Astrocyte of the hippocampus (primary cell): Measurements from ENCODE around the gene RPTOR.
A peak's percentile ranks its signal among the peaks of the same experiment; 100 is the strongest.

ENCODE experiments used
- DNase-seq: peaks from one replicate; pipeline ENCODE4 v3.0.0; 2011; ENCODE audit warnings: low read depth, low spot score

Gene RPTOR

GRCh38 chr17:80716986-80717719 lies 172.5 kb downstream of the RPTOR start:
- DNase-seq = no peak

DNA sequence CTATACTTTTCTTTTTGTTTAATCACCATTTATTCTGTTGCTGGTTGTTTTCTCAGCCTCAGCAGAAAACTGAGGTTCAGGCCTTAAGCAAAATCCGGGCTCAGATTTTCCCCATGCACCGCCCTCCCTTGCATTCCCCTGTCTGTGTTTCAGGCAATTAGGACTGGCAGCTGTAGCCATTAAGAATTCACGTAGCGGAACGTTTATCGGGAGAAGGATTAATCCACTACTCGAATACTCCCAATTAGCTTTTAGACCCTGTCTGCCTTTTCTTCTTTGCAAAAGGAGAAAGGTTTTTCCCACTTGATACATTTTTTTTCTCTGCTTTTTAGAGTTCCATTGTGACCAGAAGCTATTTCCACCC lies 173.1 kb downstream of the RPTOR start:
- no peak for DNase-seq

GRCh38 chr17:80718428-80718827 lies 173.8 kb downstream of the RPTOR start:
- DNase-seq = no peak

GRCh38 chr17:80719449-80719848 lies 174.8 kb downstream of the RPTOR start:
- no peak for DNase-seq

- peak; percentile 39 for DNase-seq
These were observed 176.3 kb downstream of the RPTOR start for GRCh38 chr17:80720610-80721577.

DNA sequence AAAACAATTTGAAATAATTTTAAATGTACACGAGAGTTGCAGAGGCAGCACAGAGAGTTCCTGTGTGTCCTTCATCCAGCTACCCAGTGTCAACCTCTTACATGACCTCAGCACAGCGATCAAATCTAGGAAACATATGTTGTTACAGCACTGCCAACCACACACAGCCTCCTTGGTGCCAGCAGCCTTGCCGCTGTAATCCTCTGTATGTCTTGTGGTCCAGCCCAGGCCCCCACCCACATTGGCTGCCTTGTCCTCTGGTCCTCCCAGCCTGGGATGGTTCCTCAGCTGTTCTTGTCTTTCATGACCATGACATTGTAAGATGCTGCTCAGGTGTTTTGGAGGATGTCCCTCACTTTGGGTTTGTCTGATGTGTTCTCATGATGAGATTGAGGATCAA lies 178.0 kb downstream of the RPTOR start:
- no peak for DNase-seq

GRCh38 chr17:80724775-80725266 lies 180.2 kb downstream of the RPTOR start:
- peak; percentile 74 for DNase-seq

DNA sequence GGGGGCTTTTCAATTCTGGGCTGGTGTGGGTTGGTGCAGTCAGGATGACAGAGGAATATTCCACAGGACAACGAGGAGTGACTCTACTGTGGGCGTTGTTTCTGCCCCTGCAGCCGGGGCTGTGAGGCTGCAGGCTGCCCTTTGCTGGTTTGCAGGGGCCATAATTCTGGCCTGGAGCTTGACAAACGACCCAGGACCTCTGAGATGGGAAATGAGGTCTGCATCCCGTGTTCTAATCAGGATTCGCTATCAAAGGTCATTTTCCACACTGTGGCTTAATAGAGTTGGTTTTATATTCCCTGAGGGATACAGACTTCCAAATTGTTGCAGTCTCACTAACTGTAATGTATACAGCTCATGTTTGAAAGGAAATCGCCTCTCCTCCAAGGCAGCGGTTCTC lies 180.9 kb downstream of the RPTOR start:
- DNase-seq = no peak

- DNase-seq = no peak
These were observed 182.1 kb downstream of the RPTOR start for GRCh38 chr17:80726558-80727408.

- DNase-seq = no peak
These were observed 182.7 kb downstream of the RPTOR start for GRCh38 chr17:80727409-80727755.

GRCh38 chr17:80729016-80729415 lies 184.4 kb downstream of the RPTOR start:
- no peak for DNase-seq

DNA sequence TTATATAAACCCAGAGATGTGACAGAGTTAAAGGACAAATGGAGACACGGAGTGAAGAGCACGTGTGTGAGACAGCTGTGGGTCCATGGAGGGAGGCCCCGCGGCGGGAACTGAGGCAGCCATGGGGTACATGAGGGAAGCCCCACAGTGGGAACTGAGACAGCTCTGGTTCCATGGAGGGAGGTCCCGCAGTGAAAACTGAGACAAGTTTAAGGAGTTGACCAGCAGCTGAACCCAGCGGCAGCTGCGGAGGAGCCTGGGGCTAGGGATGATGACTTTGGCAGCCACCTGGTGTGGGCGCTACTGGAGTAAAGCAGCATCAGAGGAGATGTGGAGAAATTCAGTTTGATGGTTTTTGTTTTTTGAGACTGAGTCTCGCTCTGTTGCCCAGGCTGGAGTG lies 185.1 kb downstream of the RPTOR start:
- no peak for DNase-seq

- DNase-seq = no peak
These were observed 186.1 kb downstream of the RPTOR start for GRCh38 chr17:80730739-80731138.

DNA sequence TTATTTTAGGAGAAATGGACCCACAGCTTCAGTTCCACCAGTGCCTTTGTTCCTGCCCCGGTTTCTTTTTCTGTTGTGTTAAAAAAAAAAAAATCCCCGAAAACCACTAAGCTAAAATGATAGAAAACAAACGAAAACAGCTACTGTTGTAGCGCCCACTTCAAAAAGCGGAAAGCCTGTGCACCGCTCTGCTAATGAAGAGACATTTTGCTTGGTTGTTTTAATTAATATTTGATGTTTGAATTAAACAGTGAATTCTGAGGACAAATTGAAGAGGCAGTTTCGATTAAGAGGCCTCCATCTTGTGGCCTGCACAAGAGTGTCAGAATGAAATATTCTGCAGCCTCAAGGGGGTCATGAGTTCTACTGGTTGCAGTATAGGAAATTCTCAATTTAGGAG lies 186.7 kb downstream of the RPTOR start:
- no peak for DNase-seq

DNA sequence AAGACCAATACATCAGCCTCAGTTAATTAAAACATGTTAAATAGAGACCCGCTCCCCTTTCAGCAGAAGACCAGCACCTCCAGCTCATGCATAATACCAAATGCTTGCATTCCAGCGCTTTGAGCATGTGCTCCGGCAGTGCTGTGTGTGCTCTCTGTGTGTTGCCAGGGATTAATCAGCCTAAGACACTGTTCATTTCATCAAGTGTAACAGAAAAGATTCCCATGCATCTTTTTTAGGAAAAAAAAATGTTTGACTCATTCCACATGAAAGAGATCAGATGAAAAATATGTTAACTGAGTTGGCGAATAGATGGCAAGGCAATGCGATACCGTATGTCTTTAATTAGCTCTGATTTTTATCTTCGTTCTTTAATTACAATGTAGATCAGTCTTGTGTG lies 187.6 kb downstream of the RPTOR start:
- DNase-seq = peak; percentile 68

DNA sequence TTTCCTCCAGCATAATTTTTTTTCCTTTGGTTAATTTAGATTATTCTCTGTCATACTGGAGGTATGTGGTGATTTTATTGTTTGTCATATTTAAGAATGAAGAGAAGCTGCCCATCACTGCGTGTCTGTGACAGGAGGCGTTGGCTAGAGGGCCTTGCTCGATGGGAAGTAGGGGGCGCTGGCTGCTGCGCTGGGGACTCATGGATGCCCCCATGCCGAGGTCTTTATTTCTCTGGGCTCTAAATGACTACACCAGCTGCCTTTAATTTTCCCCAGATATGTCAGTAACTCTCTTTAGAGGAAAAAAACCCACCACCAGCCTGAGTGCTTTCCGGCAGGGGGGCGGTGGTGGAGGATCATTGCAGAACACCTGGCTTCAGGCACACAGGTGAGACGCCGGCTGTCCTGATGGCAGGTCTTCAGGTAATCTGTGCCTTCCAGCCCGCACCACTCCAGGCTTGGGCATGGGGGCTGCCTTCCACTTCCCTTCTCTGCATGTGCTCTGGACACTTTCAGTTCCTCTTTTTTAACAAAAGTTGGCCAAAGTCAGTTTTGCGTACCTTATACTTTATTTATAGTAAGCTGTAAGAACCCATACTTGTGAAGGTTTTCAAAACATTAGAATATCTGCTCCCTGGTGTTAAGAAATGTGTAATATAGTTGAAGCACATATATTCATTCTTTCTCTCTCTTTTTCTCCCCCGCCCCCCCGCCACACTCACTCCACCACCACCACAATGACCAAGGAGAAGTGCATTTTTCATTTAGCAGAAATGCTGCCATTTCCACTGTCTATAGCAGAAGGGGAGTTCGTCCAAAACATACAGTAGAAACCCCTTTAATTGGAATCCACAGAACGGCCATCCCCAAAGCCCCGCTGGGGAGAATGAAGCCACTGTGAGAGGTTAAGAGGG lies 192.7 kb downstream of the RPTOR start:
- DNase-seq = no peak

DNA sequence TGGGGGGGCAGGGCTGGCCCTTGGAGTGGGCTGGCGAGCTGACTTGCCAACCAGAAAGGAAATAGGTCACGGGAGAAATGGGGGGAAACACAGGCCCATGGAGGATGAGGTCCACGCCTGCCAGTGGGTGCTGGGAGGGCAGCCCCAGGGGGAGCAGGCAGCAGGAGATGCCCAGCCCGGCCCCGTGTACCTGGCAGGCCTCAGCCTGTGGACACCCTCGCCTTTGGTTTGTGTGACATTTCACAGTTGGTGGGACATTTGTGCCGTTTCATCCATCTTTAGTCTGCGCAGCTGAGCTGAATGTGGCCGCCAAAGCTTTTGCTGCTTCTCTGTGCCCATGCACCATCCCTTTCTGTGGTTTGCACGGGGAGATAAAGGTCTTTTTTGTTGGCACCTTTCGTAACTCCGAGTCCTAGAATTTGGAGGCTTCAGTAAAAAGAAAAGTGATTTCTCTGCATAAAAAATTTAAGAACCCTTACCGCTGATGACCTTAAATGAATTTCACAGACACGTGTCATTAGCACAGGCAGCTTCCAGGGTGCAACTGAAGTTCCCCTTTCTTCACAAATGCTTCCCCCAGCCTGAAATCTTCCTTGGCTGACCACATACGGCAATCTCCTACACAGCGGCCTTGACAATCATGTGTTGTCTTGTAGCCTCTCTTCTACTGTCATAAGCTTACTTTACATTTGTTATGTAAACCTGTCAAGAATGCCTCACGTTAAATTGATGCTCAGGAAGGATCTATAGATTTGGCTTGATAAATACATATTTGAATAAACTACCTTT lies 193.6 kb downstream of the RPTOR start:
- no peak for DNase-seq

DNA sequence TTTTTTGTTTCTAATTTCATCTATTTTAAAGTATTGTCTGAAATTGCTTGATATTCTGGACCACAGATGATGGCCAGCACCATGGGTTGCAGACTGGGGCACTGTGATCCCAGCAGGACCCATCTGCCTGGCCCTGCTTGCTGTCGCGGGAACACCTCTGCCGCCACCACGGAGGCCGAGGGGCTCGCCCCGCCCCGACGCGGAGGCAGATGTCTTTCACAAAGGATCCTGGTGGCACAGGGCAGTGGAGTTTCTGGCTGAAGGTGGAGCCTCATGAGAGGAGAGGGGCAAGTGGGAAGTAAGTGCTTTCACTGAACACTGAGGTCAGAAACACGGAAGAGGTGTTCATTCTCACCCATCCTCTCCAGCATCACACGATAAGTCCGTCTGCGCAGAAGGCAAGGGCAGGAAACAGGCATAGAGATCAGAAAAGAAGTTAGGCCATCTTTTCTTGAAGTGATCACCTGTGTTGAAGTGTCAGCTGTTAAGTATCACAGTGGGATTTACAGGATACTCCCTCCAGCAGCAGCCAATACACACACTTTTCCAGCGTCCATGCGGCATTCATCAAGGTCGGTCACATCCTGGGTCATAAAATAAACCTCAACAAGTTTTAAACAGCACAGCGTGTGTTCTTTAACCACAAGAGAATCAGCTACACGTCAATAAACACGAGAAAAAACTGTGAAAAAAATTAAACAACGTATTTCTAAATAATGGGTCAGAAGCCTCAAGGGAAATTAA lies 194.5 kb downstream of the RPTOR start:
- DNase-seq = no peak

- DNase-seq = no peak
These were observed 195.5 kb downstream of the RPTOR start for GRCh38 chr17:80740141-80740540.
